HG02970 (cell line): ENCODE results near the gene CSGALNACT2.

ENCODE experiments used
- ATAC-seq: cut with Tn5 transposase; IDR thresholded peaks from one replicate; pipeline ENCODE4 v1.9.1; 2021; ENCODE audit warnings: mild to moderate bottlenecking, moderate library complexity, moderate number of reproducible peaks; ENCODE audit not compliant: unreplicated experiment, low FRiP score

CSGALNACT2 gene

GRCh38 chr10:43123361-43124093 is 14.7 kb upstream of the CSGALNACT2 start:
- ATAC-seq, result no peak

GRCh38 chr10:43124094-43124521 is 14.1 kb upstream of the CSGALNACT2 start:
- ATAC-seq, result no peak

- ATAC-seq, result no peak
Observed at GRCh38 chr10:43124574-43125273, 13.5 kb upstream of the CSGALNACT2 start.

- no peak for ATAC-seq
Observed at GRCh38 chr10:43125274-43125845, 12.9 kb upstream of the CSGALNACT2 start.

GRCh38 chr10:43125881-43126731 is 12.1 kb upstream of the CSGALNACT2 start:
- no peak for ATAC-seq

GRCh38 chr10:43126759-43127424 is 11.4 kb upstream of the CSGALNACT2 start:
- ATAC-seq, result no peak

- no peak for ATAC-seq
Observed at GRCh38 chr10:43127442-43127841, 10.8 kb upstream of the CSGALNACT2 start.

GRCh38 chr10:43128331-43128730 is 9.9 kb upstream of the CSGALNACT2 start:
- no peak for ATAC-seq

GRCh38 chr10:43128958-43129706 is 9.1 kb upstream of the CSGALNACT2 start:
- no peak for ATAC-seq

- no peak for ATAC-seq
Observed at GRCh38 chr10:43130770-43131171, 7.5 kb upstream of the CSGALNACT2 start.

- no peak for ATAC-seq
Observed at GRCh38 chr10:43131256-43131655, 7.0 kb upstream of the CSGALNACT2 start.

- no peak for ATAC-seq
Observed at GRCh38 chr10:43131906-43132305, 6.3 kb upstream of the CSGALNACT2 start.

GRCh38 chr10:43132867-43133787 is 5.1 kb upstream of the CSGALNACT2 start:
- no peak for ATAC-seq

- ATAC-seq, result no peak
Observed at GRCh38 chr10:43134126-43134905, 3.9 kb upstream of the CSGALNACT2 start.

- no peak for ATAC-seq
Observed at GRCh38 chr10:43135064-43135463, 3.2 kb upstream of the CSGALNACT2 start.

GRCh38 chr10:43135656-43136055 is 2.6 kb upstream of the CSGALNACT2 start:
- ATAC-seq, result no peak

GRCh38 chr10:43136432-43136831 is 1.8 kb upstream of the CSGALNACT2 start:
- ATAC-seq, result no peak
